ENCODE measurements around the gene LIN54. TPM values are rescaled to one million over a fixed set of nuclear protein-coding genes. Genes with fewer than 3 reads are reported as not detected.
A peak's percentile ranks its signal among the peaks of the same experiment; 100 is the strongest.

The LIN54 gene
- total and polyA plus RNA-seq, 2 of the 13 experiments (the other 11 are each of a cell fraction or from before 2014, with no cell fraction given) = 25.2 to 32.9 TPM

DNA sequence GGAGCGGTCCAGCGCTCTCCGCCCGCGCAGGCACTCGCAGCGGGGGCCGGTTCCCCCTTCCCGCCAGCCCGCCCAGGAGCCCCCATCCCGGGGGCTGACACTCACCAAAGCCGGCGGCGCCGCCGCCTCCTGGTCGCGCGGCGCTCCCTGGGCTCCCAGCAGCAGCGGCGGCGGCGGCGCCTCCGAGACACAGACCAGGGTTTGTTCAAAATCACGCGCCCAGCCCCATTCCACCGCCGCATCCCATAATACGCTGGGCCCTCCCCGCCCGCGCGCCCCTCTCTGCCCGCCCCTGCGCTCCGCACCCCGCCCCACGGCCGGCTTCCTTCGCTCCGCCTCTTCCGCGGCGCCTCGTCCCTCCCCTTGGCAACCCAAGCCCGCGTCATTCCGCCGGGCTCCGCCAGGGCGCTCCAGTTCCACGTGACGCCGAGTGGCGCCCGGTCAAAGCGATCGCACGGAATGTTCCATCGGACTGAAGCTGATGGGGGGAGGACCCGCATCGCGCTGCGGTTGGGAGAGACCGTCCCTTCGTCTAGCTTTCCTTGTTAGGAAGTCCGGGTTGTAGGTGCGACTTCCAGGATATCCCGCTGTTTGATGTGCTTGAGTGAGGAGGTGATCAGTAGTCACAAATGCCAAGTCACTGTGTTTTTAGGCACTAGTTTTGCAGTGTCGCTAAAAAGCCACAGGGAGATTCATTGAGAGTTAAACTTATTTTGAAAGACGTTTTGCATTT lies 2.2 kb upstream of the LIN54 start (continued):
- TF ChIP-seq, protein P1, sequence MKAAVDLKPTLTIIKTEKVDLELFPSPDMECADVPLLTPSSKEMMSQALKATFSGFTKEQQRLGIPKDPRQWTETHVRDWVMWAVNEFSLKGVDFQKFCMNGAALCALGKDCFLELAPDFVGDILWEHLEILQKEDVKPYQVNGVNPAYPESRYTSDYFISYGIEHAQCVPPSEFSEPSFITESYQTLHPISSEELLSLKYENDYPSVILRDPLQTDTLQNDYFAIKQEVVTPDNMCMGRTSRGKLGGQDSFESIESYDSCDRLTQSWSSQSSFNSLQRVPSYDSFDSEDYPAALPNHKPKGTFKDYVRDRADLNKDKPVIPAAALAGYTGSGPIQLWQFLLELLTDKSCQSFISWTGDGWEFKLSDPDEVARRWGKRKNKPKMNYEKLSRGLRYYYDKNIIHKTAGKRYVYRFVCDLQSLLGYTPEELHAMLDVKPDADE (CRISPR knock-in tag; IDR thresholded peaks at IDR 0.05) = no peak

DNA sequence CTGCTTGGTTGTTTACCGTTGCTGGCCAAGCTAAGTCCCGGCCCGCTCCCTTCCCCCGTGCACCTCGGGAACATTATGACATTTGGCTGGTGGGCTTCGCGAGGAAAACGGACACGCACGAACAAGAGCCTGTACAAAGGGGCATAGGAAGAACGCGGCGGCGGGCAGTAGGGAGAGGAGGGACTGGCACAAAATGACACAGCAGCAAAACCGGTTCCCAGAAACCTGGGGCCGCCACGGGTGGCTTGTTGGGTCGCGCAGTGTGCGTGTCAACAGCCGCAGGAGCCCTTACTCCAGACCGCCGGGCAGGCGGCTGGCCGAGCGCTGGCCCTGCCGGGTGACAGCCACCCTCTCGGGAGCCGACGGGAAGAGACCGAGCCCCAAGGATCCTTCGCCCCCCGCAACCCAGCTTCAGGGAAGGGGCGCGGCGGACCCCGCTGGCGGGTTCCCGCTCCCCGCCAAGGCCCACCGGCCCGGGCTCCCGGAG lies 1.6 kb upstream of the LIN54 start:
- Histone ChIP-seq H3K36me3 (replicated peaks in 1 of 2; ENCODE audit: control insufficient read depth in 1 of 2, insufficient read depth in 2 of 2, low read length in 2 of 2) (no peaks in the 10 kb centered on the region), H3K9me3 (ENCODE audit: low read length) (no peaks in the 10 kb centered on the region), H4K20me1 (ENCODE audit: insufficient read depth, low read length) (peaks cover 4% of the 10 kb centered on the region; the same call in 1 of the 2 replicates), H3K9ac (ENCODE audit: insufficient read depth, low read depth, low read length) (peak overlapping the region; percentile 88), H3K79me2 (ENCODE audit: insufficient read depth, low read length) (peaks cover 46% of the 10 kb centered on the region), H3K27me3 (ENCODE audit: control insufficient read depth in 1 of 2, insufficient read depth in 2 of 2, low read length in 2 of 2) (no peaks in the 10 kb centered on the region; a peak in 1 of 5 replicates), H3K4me3 (replicated peaks in 1 of 3; ENCODE audit: insufficient read depth in 1 of 3, low read depth in 2 of 3, low read length in 3 of 3) (peak overlapping the region; percentile 90 to 93 (median 92)), H3K4me2 (ENCODE audit: low read depth, low read length) (peak overlapping the region; percentile 80), H3K27ac (ENCODE audit: extremely low read length, insufficient read depth, low read length) (peak overlapping the region; percentile 94), H3K4me1 (ENCODE audit: insufficient read depth, low read length) (peaks cover 22% of the 10 kb centered on the region), H2AFZ (ENCODE audit: low read length) (no peak overlapping the region)
- DNase-seq (ENCODE audit: low spot score) = no peak
- WGBS (ENCODE audit: low lambda C conversion rate) = 1% methylated on average over 16 of the region's 43 CpGs
- ChIA-PET POLR2A (interaction anchor here (1.2 to 3.4 kb wide), 5 partner anchors 21 to 583 kb away, joined by 3 to 96 read pairs (median 7); partner anchors contain the start of genes COPS4, COQ2 and THAP9), CTCF (ENCODE audit: low intra/inter-chr PET ratio, low total read pairs) (no interaction called here)
- no peak for FAIRE-seq
- ATAC-seq = peak; percentile 6
- intact Hi-C loops (cut with micrococcal nuclease; ENCODE audit: unreplicated experiment) (loop anchor here (5.0 kb wide), 1 partner anchor 125 kb away; no protein-coding TSS in a partner anchor), in situ Hi-C loops (cut with HindIII; ENCODE audit: extremely low pct_ligation_motif_present, low pct_unique_long_range_greater_than_20kb) (loop anchor here (5.0 kb wide), 1 partner anchor 125 kb away; no protein-coding TSS in a partner anchor)
- no TSS peak for BruUV-seq (replicated peaks)
- TF ChIP-seq FOXO1 (CRISPR knock-in tag; IDR thresholded peaks at IDR 0.05) = 0 out of 2 replicates have a peak, but pooled peaks have one; percentile 19
- no peak for TF ChIP-seq ZNF713 (CRISPR knock-in tag; IDR thresholded peaks at IDR 0.05)
- TF ChIP-seq SIN3A (IDR thresholded peaks at IDR 0.05; ENCODE audit: borderline replicate concordance, low read depth, low read length) = 0 out of 2 replicates have a peak, but pooled peaks have one; percentile 22
- TF ChIP-seq MED8 (CRISPR knock-in tag; IDR thresholded peaks at IDR 0.05; ENCODE audit: insufficient replicate concordance) = peak; percentile 40
- TF ChIP-seq ZFY (CRISPR knock-in tag; IDR thresholded peaks at IDR 0.05) = peak; percentile 38; the same call in 1 of the 2 replicates
- TF ChIP-seq RAD51 (IDR thresholded peaks at IDR 0.05; ENCODE audit: borderline replicate concordance) = no peak
- TF ChIP-seq POLR2A (IDR thresholded peaks at IDR 0.05; ENCODE audit: insufficient read depth in 1 of 2, low read depth in 2 of 2, low read length in 2 of 2) = 0 out of 4 replicates have a peak, but pooled peaks of 1 of the 2 experiments have one; percentile 22
- TF ChIP-seq, protein P2, sequence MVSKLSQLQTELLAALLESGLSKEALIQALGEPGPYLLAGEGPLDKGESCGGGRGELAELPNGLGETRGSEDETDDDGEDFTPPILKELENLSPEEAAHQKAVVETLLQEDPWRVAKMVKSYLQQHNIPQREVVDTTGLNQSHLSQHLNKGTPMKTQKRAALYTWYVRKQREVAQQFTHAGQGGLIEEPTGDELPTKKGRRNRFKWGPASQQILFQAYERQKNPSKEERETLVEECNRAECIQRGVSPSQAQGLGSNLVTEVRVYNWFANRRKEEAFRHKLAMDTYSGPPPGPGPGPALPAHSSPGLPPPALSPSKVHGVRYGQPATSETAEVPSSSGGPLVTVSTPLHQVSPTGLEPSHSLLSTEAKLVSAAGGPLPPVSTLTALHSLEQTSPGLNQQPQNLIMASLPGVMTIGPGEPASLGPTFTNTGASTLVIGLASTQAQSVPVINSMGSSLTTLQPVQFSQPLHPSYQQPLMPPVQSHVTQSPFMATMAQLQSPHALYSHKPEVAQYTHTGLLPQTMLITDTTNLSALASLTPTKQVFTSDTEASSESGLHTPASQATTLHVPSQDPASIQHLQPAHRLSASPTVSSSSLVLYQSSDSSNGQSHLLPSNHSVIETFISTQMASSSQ (IDR thresholded peaks at IDR 0.05; ENCODE audit: low read depth) = no peak
- TF ChIP-seq, protein P2 (CRISPR knock-in tag; IDR thresholded peaks at IDR 0.05; ENCODE audit: borderline replicate concordance) = no peak
- TF ChIP-seq SRSF9 (IDR thresholded peaks at IDR 0.05; ENCODE audit: borderline replicate concordance, insufficient read depth, low read depth, low read length, poor library complexity, severe bottlenecking) = no peak
- TF ChIP-seq SRY (CRISPR knock-in tag; IDR thresholded peaks at IDR 0.05) = 0 out of 2 replicates have a peak, but pooled peaks have one; percentile 15
- TF ChIP-seq POGZ (CRISPR knock-in tag; IDR thresholded peaks at IDR 0.05) = no peak
- TF ChIP-seq HIVEP1 (CRISPR knock-in tag; IDR thresholded peaks at IDR 0.05) = peak; percentile 46; the same call in 1 of the 2 replicates
- TF ChIP-seq NRL (CRISPR knock-in tag; IDR thresholded peaks at IDR 0.05; ENCODE audit: borderline replicate concordance) = 0 out of 2 replicates have a peak, but pooled peaks have one; percentile 20
- peak; percentile 6; the same call in 1 of the 2 replicates for TF ChIP-seq MTA1 (CRISPR knock-in tag; IDR thresholded peaks at IDR 0.05; ENCODE audit: borderline replicate concordance)
- no peak for TF ChIP-seq RELA (CRISPR knock-in tag; IDR thresholded peaks at IDR 0.05)
